Cardiac fibroblast (primary cell): ENCODE data around the gene ASPDH.

Experiments
- DNase-seq, 2 donors: peaks; one replicate each; pipeline versions ENCODE4 v3.0.0 to v3.0.0-alpha.2; 2010; ENCODE audit warnings: low read depth in 2 of 2
- H3K4me3 ChIP-seq, 2 donors: replicated peaks in 1 of 2; 1 replicate in 1 of 2; 2 replicates in 1 of 2; pipeline ENCODE4 v1.5.1; 2011; ENCODE audit warnings: low read depth in 2 of 2, low read length in 2 of 2, mild to moderate bottlenecking in 2 of 2, moderate library complexity in 1 of 2
- TF ChIP-seq, protein P1 (sequence below): IDR thresholded peaks from one replicate; pipeline ENCODE4 v1.5.1; 2011; ENCODE audit warnings: low read depth, mild to moderate bottlenecking, low read length, inconsistent platforms

ASPDH gene

DNA sequence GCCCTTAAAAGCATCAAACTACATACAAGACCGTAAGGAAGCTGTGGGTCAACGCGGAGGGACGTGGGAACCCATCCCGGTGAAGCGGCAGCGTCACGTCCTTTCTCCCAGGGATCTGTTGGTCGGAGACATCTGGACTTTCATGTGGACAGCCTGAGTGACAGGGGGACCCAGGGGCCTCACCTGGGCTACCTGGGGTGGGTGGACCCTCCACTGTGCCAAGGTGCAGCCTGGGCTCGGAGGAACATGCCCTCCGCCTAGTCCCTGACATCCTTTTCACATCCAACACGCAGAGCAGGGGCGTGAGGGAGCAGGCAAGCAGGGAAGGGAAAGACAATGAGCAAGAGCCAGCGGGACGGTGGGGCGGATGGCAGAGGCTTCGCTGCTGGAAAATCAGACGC lies 23.3 kb downstream of the ASPDH start:
- H3K4me3 ChIP-seq = no peak overlapping the region
- TF ChIP-seq, protein P1, sequence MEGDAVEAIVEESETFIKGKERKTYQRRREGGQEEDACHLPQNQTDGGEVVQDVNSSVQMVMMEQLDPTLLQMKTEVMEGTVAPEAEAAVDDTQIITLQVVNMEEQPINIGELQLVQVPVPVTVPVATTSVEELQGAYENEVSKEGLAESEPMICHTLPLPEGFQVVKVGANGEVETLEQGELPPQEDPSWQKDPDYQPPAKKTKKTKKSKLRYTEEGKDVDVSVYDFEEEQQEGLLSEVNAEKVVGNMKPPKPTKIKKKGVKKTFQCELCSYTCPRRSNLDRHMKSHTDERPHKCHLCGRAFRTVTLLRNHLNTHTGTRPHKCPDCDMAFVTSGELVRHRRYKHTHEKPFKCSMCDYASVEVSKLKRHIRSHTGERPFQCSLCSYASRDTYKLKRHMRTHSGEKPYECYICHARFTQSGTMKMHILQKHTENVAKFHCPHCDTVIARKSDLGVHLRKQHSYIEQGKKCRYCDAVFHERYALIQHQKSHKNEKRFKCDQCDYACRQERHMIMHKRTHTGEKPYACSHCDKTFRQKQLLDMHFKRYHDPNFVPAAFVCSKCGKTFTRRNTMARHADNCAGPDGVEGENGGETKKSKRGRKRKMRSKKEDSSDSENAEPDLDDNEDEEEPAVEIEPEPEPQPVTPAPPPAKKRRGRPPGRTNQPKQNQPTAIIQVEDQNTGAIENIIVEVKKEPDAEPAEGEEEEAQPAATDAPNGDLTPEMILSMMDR = no peak
- no peak for DNase-seq

DNA sequence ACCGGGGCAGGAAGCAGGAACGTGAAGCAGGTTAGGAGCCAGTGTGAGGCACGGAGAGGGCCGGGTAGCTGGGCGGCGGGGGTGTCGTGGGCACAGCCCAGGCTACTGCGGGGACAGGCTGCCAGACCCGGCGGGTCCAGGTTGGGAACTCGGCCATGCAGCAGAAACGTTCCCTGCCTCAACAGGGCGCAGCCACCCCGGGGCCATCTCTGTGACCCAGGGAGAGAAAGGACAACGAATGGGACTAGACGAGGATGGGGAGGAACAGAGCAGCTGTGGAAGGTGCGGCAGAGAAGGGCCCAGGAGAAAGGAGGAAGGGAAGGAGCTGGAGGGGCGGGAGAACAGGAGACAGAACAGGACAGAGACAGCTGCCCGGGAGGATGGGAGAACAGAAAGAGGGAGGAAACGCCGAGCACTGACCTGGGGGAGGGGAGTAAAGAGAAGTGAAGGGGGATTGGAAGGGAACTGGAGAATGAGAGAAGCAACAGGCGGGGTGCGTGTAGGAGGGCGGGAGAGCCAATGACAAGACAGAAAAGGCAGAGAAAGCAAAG lies 24.2 kb downstream of the ASPDH start:
- no peak for DNase-seq
- TF ChIP-seq, protein P1 = no peak
- H3K4me3 ChIP-seq = no peak overlapping the region

DNA sequence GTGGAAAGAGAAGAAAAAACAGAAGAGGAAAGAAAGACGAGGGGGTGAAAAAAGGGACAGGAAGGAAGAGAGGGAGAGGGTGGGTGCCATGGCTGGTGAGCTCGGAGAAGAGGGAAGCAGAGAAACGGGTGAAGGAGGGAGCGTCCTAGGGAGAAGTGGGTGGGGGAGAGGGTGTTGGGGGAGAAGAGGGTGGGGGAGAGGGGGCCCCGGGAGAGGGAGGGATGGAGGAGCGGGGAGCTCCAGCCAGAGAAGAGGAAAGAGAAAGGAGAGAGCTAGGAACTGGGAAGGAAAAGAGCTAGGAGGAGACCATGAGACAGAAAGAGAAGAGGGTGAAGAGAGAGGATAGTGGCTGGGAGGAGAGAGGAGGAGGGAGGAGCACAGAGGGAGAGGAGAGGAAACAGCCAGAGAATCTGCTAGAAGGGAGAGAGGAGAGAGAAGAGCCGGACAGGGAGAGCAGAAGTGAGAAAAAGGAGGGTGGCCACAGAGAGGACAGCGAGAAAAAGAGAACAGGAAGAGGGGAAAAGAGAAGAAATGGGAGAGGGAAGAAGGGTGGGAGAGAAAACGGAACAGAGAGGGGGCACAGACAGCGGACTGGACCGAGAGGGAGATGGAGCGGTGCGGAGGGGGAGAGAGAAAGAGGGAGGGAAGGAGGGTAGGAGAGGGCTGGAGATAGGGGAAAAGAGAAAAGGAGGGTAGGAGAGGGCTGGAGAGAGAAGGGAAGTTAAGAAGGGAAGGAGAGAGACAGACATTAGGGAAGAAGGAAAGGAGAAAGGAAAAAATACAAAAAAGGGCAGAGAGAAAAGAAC lies 25.1 kb downstream of the ASPDH start:
- no peak for DNase-seq
- no peak overlapping the region for H3K4me3 ChIP-seq
- TF ChIP-seq, protein P1 = no peak

DNA sequence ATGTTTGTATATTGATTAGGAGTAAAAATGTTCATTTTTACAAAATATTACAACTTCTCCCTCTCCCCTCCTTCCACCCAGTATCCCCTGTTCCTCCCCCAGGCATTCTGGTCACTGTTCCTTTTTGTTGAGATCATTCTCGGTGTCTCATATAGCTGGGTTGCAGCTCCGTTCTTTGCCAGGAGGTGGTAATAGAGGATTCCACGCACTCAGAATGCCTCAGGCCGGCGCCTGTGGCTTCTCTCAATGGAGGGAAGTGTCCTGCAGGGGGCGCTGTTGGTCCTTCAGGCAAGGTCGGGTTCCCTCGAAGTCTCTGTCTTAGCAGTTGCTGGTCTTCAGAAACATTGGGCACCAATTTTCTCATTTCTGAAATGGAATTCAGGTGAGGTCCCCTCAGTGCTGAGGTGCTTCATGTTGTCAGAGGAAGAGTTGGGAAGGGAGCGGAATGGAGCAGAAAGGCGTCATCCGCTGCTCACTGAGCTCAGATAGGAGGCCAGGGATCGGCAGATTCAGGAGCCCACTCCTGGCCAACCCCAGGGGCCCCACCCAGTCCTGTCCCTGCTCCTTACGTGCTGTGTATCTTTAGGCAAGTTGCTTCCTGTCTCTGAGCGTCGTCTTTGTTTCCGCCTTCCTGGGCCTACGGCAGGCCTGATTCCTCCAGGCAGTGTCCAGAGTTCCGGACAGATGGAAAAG lies 26.7 kb downstream of the ASPDH start:
- TF ChIP-seq, protein P1 = peak; percentile 58
- H3K4me3 ChIP-seq = no peak overlapping the region
- peak; percentile 31 to 66 for DNase-seq

DNA sequence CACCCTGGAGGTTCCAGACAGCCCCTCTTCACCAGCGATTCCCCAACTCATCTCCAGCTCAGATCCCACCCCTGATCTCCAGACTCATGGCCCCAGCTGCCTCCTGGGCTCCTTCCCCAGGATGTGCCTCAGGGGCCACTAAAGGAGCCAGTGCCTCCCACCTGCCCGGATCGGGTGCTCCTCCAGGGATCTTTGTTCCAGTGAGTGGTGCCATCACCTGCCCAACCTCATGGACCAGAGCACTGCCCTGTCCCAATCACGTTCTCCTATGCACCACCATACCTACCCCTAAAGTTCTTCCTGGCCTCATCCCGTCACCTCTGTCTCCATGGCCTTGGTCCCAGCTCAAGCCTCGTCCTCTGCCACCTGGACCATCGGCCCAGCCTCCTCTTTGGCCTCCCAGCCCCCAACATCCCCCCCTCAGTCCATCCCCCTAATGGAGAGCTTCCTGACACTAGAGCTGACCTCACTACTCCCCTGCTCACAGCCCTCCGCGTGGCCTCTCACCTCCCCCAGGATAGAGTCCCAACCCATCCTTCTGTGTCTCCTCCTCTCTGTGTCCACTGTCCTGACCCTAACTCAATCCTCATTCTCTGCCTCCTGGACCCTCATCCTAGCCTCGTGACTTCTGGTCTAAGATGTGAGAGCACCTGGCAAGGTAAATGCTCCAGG lies 28.3 kb downstream of the ASPDH start:
- H3K4me3 ChIP-seq = no peak overlapping the region
- TF ChIP-seq, protein P1 = no peak
- DNase-seq = no peak

DNA sequence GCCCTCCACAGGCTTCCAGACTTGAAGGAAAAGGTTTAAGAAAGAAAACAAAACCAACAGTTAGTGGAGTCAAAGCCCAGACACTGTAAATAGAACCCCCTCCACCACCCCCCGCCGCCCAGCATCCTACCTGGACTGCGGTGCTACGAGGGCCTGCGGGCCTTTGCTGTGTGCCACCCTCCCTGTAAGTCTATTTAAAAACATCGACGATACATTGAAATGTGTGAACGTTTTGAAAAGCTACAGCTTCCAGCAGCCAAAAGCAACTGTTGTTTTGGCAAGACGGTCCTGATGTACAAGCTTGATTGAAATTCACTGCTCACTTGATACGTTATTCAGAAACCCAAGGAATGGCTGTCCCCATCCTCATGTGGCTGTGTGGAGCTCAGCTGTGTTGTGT lies 30.8 kb downstream of the ASPDH start:
- no peak for DNase-seq
- TF ChIP-seq, protein P1 = no peak
- no peak overlapping the region for H3K4me3 ChIP-seq
